ENCODE measurements around the gene EHD4. TPM values are rescaled to one million over a fixed set of nuclear protein-coding genes. Genes with fewer than 3 reads are reported as not detected.

EHD4 gene
- total RNA-seq, 1 donor from 2014 or later = 21.1 TPM

- no peaks in the 10 kb centered on the region for H3K36me3 ChIP-seq (ENCODE audit: control insufficient read depth, insufficient read depth, low read length)
- peak within 1 kb of the TSS; percentile 12 for H3K4me3 ChIP-seq (ENCODE audit: low read depth, low read length)
- TF ChIP-seq, protein P1, sequence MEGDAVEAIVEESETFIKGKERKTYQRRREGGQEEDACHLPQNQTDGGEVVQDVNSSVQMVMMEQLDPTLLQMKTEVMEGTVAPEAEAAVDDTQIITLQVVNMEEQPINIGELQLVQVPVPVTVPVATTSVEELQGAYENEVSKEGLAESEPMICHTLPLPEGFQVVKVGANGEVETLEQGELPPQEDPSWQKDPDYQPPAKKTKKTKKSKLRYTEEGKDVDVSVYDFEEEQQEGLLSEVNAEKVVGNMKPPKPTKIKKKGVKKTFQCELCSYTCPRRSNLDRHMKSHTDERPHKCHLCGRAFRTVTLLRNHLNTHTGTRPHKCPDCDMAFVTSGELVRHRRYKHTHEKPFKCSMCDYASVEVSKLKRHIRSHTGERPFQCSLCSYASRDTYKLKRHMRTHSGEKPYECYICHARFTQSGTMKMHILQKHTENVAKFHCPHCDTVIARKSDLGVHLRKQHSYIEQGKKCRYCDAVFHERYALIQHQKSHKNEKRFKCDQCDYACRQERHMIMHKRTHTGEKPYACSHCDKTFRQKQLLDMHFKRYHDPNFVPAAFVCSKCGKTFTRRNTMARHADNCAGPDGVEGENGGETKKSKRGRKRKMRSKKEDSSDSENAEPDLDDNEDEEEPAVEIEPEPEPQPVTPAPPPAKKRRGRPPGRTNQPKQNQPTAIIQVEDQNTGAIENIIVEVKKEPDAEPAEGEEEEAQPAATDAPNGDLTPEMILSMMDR (IDR thresholded peaks at IDR 0.05; ENCODE audit: insufficient read depth, low read length, severe bottlenecking) = no peak
- DNase-seq (ENCODE audit: low read depth) = peak; percentile 24
- FAIRE-seq = no peak
- H3K27me3 ChIP-seq (ENCODE audit: control insufficient read depth, insufficient read depth, low read length) = no peaks in the 10 kb centered on the region
These were observed 78.7 kb downstream of the EHD4 start, which contains the start of gene SPTBN5 for GRCh38 chr15:41893422-41894250. TSS of gene SPTBN5 (minus strand) at chr15:41894053. CDS start at chr15:41893497, 556 bp downstream.

DNA sequence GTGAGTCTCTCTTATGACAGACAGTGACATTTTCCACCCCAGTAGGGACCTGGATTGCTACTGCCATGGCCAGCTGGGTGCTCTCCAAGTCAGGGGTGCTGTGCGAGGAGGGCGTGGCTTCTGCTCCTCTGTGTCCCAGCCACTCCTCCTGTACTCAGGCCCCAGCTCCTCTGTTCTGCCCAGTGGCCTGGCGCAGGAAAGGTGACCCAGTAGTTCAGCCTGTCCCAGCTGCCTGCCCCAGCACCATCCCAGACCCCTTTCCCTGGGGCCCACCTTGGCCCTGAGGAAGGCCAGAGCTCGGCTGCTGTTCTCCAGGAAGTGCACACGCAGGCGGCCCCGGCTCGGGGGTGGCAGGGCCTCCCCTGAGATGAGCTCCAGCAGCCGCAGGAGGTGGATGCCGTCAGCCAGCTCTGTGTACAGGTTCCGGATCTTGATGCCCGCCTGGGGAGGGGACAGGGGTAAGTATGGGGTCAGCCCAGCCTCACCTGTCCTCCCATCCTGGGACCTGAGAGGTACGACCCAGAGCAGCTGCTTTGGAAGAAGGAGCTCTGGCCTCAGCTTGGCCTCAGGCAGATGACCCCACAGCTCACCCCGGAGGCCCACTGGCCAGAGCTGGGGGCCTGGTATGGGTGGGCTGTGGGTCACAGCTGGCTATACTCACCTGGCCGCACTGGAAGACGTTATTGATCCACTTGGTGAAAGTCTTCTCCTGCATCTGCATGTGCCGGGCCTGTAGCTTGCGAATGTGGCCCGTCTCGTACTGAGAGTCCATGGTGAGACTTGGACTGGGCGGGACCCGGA, 79.5 kb downstream of the EHD4 start:
- Histone ChIP-seq H3K36me3 (ENCODE audit: control insufficient read depth, insufficient read depth, low read length) (no peaks in the 10 kb centered on the region), H3K27me3 (ENCODE audit: control insufficient read depth, insufficient read depth, low read length) (no peaks in the 10 kb centered on the region), H3K4me3 (ENCODE audit: low read depth, low read length) (no peak overlapping the region)
- FAIRE-seq = no peak
- TF ChIP-seq, protein P1 (IDR thresholded peaks at IDR 0.05; ENCODE audit: insufficient read depth, low read length, severe bottlenecking) = no peak
- DNase-seq (ENCODE audit: low read depth) = no peak

DNA sequence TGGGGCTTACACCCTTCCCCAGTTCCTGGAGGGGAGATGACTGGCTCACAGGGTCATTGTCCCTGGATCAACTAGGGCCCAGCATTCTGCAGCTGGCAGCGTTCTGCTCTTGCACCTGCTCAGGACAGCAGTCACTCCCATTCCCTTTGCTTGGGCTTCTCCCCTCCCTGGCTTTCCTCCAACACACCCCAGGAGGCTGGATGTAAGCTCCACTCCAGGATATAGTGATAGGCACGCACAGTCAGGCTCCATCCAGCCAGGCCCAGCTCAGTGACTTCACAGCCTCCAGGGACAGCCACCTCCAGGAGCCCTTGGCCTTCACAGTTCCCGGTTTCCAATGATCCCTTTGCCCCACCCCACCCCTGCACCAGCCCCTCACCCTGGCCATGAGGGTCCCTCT, 80.4 kb downstream of the EHD4 start:
- TF ChIP-seq, protein P1 (IDR thresholded peaks at IDR 0.05; ENCODE audit: insufficient read depth, low read length, severe bottlenecking) = no peak
- Histone ChIP-seq H3K36me3 (ENCODE audit: control insufficient read depth, insufficient read depth, low read length) (no peaks in the 10 kb centered on the region), H3K4me3 (ENCODE audit: low read depth, low read length) (no peak overlapping the region), H3K27me3 (ENCODE audit: control insufficient read depth, insufficient read depth, low read length) (no peaks in the 10 kb centered on the region)
- FAIRE-seq (no peak), DNase-seq (ENCODE audit: low read depth) (no peak)

DNA sequence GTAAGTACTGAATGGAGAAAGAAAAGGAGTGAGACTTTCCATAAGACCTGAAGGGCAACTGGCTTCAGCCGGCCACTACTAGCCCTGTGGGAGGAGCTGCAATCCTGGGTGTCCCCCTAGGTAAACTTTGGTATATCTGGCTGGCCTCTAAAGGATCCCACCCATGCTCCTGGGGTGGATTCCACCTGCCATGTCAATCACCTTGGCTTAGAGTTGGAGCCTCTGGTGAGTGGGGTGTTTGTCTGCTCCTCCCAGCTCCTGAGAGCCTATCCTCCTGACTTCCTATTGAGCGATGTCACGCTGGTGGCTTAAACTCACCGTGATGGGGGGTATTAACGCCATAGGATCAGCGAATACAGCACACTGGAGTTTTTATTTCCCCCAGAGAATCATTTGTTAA, 81.1 kb downstream of the EHD4 start:
- no peaks in the 10 kb centered on the region for H3K36me3 ChIP-seq (ENCODE audit: control insufficient read depth, insufficient read depth, low read length)
- no peak for FAIRE-seq
- no peaks in the 10 kb centered on the region for H3K27me3 ChIP-seq (ENCODE audit: control insufficient read depth, insufficient read depth, low read length)
- no peak for DNase-seq (ENCODE audit: low read depth)
- no peak overlapping the region for H3K4me3 ChIP-seq (ENCODE audit: low read depth, low read length)
- TF ChIP-seq, protein P1 (IDR thresholded peaks at IDR 0.05; ENCODE audit: insufficient read depth, low read length, severe bottlenecking) = no peak

GRCh38 chr15:41890050-41890690, 82.2 kb downstream of the EHD4 start:
- H3K27me3 ChIP-seq (ENCODE audit: control insufficient read depth, insufficient read depth, low read length) = no peaks in the 10 kb centered on the region
- peak; percentile 18 for FAIRE-seq
- H3K4me3 ChIP-seq (ENCODE audit: low read depth, low read length) = no peak overlapping the region
- no peak for DNase-seq (ENCODE audit: low read depth)
- TF ChIP-seq, protein P1 (IDR thresholded peaks at IDR 0.05; ENCODE audit: insufficient read depth, low read length, severe bottlenecking) = no peak
- H3K36me3 ChIP-seq (ENCODE audit: control insufficient read depth, insufficient read depth, low read length) = no peaks in the 10 kb centered on the region
